Measurements from ENCODE around the gene CAMSAP2. TPM values are rescaled to one million over a fixed set of nuclear protein-coding genes. Genes with fewer than 3 reads are reported as not detected.

The CAMSAP2 gene
- total RNA-seq, 6 experiments from 2014 or later = 30.2 to 35.6 (median 33.3) TPM

DNA sequence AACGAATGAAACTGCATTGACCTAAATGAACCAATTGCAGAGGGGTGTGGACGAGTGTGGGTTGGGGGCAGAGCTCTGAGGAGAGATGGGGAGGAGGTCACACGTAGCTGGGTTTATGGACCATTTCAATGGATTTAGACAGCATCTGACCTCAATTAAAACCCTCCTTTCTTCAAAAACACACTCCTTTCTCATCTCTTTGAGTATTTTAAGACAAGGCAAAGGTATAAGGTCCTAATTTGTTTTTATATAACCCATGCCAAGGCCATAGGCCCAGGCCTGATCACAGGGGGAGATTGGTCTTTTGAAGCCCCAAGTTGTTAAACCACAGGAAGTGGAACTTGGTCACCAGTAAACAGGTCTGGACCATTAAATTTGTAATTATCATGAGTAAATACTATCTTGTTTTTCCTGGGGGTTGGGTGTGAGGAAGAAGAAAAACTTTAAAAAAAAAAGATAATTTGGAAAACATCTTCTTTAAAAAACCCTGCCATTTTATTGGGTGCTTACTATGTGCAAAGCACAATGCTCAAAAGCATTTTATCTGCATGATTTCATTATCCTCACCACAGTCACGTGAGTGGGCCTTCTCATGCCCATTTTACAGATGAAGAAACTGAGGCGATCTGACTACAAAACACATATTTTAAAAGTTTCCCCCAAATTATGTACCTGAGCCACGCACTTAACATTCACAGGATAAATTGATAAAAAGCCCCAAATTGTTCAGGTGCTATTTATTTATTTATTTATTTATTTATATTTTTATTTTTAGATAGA is 147.1 kb downstream of the CAMSAP2 start:
- no peaks in the 10 kb centered on the region for H3K36me3 Mint-ChIP-seq (ENCODE audit: low read depth)
- no peak overlapping the region for H3K27ac Mint-ChIP-seq
- TF ChIP-seq CTCF (IDR thresholded peaks at IDR 0.05) = no peak
- no peaks in the 10 kb centered on the region for H3K9me3 Mint-ChIP-seq
- no peak overlapping the region for H3K4me3 Mint-ChIP-seq
- H3K27me3 Mint-ChIP-seq (ENCODE audit: insufficient read depth) = peaks cover 36% of the 10 kb centered on the region
- DNase-seq = no peak
- H3K4me1 Mint-ChIP-seq (ENCODE audit: low read depth) = 0 out of 2 replicates have a peak, but pooled peaks cover 4% of the 10 kb centered on the region

- no peak for DNase-seq
- Mint-ChIP-seq H3K4me3 (no peak overlapping the region), H3K4me1 (ENCODE audit: low read depth) (peaks cover 8% of the 10 kb centered on the region; the same call in 1 of the 2 replicates), H3K9me3 (no peaks in the 10 kb centered on the region), H3K27ac (no peak overlapping the region), H3K36me3 (ENCODE audit: low read depth) (no peaks in the 10 kb centered on the region), H3K27me3 (ENCODE audit: insufficient read depth) (peaks cover 39% of the 10 kb centered on the region)
- no peak for TF ChIP-seq CTCF (IDR thresholded peaks at IDR 0.05)
Observed at GRCh38 chr1:200886594-200886993, 147.9 kb downstream of the CAMSAP2 start.

- no peak for DNase-seq
- no peak overlapping the region for H3K27ac Mint-ChIP-seq
- H3K27me3 Mint-ChIP-seq (ENCODE audit: insufficient read depth) = peaks cover 40% of the 10 kb centered on the region
- no peaks in the 10 kb centered on the region for H3K9me3 Mint-ChIP-seq
- H3K36me3 Mint-ChIP-seq (ENCODE audit: low read depth) = no peaks in the 10 kb centered on the region
- H3K4me3 Mint-ChIP-seq = no peak overlapping the region
- TF ChIP-seq CTCF (IDR thresholded peaks at IDR 0.05) = no peak
- peaks cover 12% of the 10 kb centered on the region; the same call in 1 of the 2 replicates for H3K4me1 Mint-ChIP-seq (ENCODE audit: low read depth)
Observed at GRCh38 chr1:200887036-200887435, 148.3 kb downstream of the CAMSAP2 start.

- peaks cover 14% of the 10 kb centered on the region; the same call in 1 of the 2 replicates for H3K4me1 Mint-ChIP-seq (ENCODE audit: low read depth)
- no peaks in the 10 kb centered on the region for H3K9me3 Mint-ChIP-seq
- DNase-seq = no peak
- H3K4me3 Mint-ChIP-seq = no peak overlapping the region
- H3K27ac Mint-ChIP-seq = no peak overlapping the region
- H3K36me3 Mint-ChIP-seq (ENCODE audit: low read depth) = no peaks in the 10 kb centered on the region
- peaks cover 46% of the 10 kb centered on the region for H3K27me3 Mint-ChIP-seq (ENCODE audit: insufficient read depth)
- no peak for TF ChIP-seq CTCF (IDR thresholded peaks at IDR 0.05)
Observed at GRCh38 chr1:200887772-200888348, 149.2 kb downstream of the CAMSAP2 start.

DNA sequence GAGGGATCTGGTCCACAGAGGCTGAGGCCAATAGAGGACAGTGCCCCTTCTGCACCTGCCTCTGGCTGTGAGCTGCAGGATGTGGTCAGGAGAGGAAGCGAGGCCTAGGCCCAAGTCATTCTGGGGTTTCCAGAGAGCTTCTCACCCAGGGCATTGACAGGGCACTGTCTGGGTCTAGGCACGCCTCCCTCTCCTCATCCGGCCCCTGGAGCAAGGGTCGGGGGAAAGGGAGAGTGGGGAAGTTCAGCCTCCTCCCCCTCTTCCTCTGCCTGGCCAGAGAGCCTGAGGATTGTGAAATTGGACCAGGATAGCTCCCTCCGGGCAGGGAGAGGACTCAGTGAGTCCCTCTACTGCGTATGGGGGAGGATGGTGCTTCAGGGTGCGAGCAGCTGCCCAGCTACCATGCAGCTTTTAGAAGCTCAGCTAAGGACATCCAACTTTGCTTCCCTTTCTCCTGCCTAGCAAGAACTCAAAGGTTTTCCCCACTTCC is 149.7 kb downstream of the CAMSAP2 start:
- H3K4me1 Mint-ChIP-seq (ENCODE audit: low read depth) = peaks cover 14% of the 10 kb centered on the region; the same call in 1 of the 2 replicates
- H3K36me3 Mint-ChIP-seq (ENCODE audit: low read depth) = no peaks in the 10 kb centered on the region
- H3K4me3 Mint-ChIP-seq = no peak overlapping the region
- H3K9me3 Mint-ChIP-seq = no peaks in the 10 kb centered on the region
- peaks cover 48% of the 10 kb centered on the region for H3K27me3 Mint-ChIP-seq (ENCODE audit: insufficient read depth)
- no peak for DNase-seq
- no peak overlapping the region for H3K27ac Mint-ChIP-seq
- TF ChIP-seq CTCF (IDR thresholded peaks at IDR 0.05) = no peak

All from HFFc6 (cell line).